Measurements from ENCODE around the gene ENC1. TPM values are rescaled to one million over a fixed set of nuclear protein-coding genes. Genes with fewer than 3 reads are reported as not detected.

The ENC1 gene
- total and polyA plus RNA-seq, 2 experiments from 2014 or later = 58.8 to 151 TPM

DNA sequence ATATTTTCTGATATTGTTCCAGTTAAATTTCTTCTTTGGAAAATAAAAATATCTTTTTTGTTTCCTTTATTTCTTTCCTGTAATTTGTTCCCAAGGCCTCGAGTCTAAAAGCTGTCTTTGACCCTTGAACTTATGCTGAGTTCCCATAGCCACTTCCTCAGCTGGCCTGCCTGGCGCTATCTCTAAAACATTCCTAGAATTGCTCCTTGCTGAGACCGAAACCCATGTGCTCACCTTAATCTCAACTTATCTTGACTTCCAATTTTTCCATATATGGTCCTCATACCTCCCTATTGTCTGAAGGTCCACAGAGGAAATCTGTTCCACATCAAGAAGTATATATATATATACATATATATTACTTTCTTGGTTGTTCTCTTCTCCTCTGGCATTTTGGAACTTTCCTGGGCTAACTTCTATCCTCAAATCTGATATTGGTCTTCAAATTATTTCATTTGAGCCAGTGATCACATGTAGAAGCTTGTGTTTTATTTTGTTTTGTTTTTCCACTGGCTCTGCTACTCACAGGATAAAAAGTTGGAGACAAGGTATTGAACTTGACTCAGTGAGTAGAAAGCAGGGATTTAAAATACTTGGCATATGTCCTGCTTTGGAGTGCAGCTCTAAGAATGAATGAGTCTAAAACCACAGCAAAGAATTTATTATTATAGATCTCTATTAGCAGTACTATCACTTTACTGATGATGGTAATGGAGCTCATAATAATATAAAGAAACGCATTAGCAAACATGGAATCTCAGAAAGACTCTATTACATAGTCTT, 45.2 kb downstream of the ENC1 start:
- TF ChIP-seq EZH2 (IDR thresholded peaks at IDR 0.05; ENCODE audit: borderline replicate concordance) = no peak
- TF ChIP-seq EZH2phosphoT487 (IDR thresholded peaks at IDR 0.05; ENCODE audit: low read depth, severe bottlenecking, unreplicated experiment) = no peak
- TF ChIP-seq, protein P1, sequence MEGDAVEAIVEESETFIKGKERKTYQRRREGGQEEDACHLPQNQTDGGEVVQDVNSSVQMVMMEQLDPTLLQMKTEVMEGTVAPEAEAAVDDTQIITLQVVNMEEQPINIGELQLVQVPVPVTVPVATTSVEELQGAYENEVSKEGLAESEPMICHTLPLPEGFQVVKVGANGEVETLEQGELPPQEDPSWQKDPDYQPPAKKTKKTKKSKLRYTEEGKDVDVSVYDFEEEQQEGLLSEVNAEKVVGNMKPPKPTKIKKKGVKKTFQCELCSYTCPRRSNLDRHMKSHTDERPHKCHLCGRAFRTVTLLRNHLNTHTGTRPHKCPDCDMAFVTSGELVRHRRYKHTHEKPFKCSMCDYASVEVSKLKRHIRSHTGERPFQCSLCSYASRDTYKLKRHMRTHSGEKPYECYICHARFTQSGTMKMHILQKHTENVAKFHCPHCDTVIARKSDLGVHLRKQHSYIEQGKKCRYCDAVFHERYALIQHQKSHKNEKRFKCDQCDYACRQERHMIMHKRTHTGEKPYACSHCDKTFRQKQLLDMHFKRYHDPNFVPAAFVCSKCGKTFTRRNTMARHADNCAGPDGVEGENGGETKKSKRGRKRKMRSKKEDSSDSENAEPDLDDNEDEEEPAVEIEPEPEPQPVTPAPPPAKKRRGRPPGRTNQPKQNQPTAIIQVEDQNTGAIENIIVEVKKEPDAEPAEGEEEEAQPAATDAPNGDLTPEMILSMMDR (IDR thresholded peaks at IDR 0.05; ENCODE audit: poor library complexity) = no peak
- Histone ChIP-seq H3K79me2 (no peaks in the 10 kb centered on the region), H3K4me1 (ENCODE audit: insufficient read depth) (peaks cover 23% of the 10 kb centered on the region), H3K4me3 (no peak overlapping the region), H2AFZ (no peak overlapping the region), H3K27me3 (no peaks in the 10 kb centered on the region), H3K27ac (peak overlapping the region; percentile 82), H3K9me2 (replicated peaks; ENCODE audit: insufficient read depth) (no peaks in the 10 kb centered on the region), H3K36me3 (replicated peaks; ENCODE audit: insufficient read depth, low read depth) (no peaks in the 10 kb centered on the region), H3K4me2 (no peak overlapping the region), H3K9me3 (ENCODE audit: low read depth) (no peaks in the 10 kb centered on the region), H4K20me1 (ENCODE audit: insufficient read depth, poor library complexity, severe bottlenecking) (no peaks in the 10 kb centered on the region)
- WGBS (ENCODE audit: low lambda C conversion rate, missing lambda C conversion rate) = 46% methylated on average over 4 of the region's 4 CpGs
- peak; percentile 59 for DNase-seq (ENCODE audit: low spot score)

DNA sequence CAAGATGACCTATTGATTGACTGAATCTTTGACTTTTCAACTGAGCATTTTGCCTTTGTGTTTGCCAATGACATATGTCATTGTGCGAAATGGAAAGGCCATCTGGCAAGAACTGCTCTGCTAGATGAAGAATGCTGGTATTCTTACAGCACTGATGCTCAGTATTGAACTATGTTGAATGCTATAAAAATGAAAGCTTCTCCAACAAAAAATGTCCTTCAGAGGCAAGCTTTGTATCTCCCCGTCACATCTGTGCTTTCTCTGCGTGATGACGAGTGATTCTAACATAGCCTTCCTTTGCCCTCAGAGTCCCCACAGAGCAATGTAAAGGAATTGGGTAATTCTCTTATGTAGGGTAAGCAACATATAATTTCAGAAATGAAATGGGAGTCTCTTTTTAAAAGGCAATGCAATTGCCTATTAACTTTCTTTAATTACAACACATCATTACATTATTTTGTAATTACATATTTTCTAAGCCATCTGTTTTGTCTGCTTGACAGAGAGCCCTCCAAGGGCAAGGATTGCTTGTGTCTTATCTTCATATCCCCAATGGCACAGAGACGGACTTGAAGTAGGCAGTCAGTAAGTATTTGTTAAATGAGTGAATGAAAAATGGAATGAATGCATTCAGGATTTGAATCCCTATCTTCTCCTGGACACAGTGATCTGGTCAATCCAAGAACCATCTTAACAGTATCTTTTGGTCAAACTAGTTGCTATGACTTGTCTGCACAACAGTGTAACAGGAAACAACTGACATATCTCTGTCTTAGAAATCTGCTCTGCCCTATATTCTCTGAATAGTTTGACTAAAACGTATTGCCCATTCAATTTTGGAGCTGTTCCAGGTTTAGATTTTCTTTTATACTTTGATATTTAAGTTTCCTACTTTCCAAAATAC, 46.1 kb downstream of the ENC1 start:
- no peaks in the 10 kb centered on the region for H4K20me1 ChIP-seq (ENCODE audit: insufficient read depth, poor library complexity, severe bottlenecking)
- WGBS (ENCODE audit: low lambda C conversion rate, missing lambda C conversion rate) = 85% methylated on average over 6 of the region's 6 CpGs
- H3K4me1 ChIP-seq (ENCODE audit: insufficient read depth) = peaks cover 27% of the 10 kb centered on the region
- no peak overlapping the region for H3K4me3 ChIP-seq
- no peak for DNase-seq (ENCODE audit: low spot score)
- H3K27me3 ChIP-seq = no peaks in the 10 kb centered on the region
- no peak overlapping the region for H3K4me2 ChIP-seq
- H3K79me2 ChIP-seq = no peaks in the 10 kb centered on the region
- H3K9me2 ChIP-seq (replicated peaks; ENCODE audit: insufficient read depth) = no peaks in the 10 kb centered on the region
- H2AFZ ChIP-seq = no peak overlapping the region
- H3K36me3 ChIP-seq (replicated peaks; ENCODE audit: insufficient read depth, low read depth) = no peaks in the 10 kb centered on the region
- no peaks in the 10 kb centered on the region for H3K9me3 ChIP-seq (ENCODE audit: low read depth)
- H3K27ac ChIP-seq = peak overlapping the region; percentile 59
- TF ChIP-seq EZH2 (IDR thresholded peaks at IDR 0.05; ENCODE audit: borderline replicate concordance) (no peak), EZH2phosphoT487 (IDR thresholded peaks at IDR 0.05; ENCODE audit: low read depth, severe bottlenecking, unreplicated experiment) (no peak)
- TF ChIP-seq, protein P1 (IDR thresholded peaks at IDR 0.05; ENCODE audit: poor library complexity) = no peak

DNA sequence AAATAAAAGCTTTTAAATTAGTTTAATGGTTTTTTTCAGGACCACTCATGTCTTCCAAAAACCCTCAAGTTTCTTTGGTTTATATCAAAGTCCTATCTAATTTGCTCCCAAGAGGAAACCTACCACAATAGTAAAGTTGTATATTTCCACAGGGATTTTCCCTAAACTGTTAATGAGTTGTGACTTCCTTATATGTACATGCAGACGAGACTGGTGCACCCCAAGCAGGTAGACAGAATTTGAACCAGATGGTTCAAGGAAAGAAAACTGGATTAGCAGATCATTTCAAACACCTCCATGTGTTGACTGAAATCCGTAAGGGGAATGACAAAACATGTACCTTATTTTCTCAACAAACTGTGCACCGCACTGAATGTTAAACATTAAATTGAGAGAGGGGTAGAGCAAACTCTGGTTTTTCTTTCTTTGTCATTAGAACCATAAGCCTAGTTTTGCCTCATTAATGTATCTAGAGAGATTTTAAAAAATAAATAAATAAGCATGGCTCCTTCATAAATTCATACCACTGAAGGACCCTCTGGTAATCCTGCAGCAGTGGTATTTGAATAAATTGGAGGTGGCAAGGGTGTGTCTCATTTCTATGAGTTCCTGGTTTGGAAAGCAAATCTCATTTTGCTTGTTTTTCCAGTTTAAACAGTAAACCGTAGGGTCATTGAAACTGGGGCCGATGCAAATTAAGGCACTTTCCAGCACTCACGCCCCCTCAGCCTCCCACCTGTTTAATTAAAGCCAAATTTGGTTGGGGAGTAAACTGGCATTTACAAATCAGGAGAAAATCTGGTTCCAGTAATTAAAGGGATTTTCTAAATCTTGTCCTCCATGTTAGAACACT, 51.1 kb downstream of the ENC1 start:
- peak overlapping the region; percentile 45 for H3K4me2 ChIP-seq
- no peaks in the 10 kb centered on the region for H4K20me1 ChIP-seq (ENCODE audit: insufficient read depth, poor library complexity, severe bottlenecking)
- H3K27me3 ChIP-seq = no peaks in the 10 kb centered on the region
- DNase-seq (ENCODE audit: low spot score) = no peak
- TF ChIP-seq EZH2 (IDR thresholded peaks at IDR 0.05; ENCODE audit: borderline replicate concordance) = no peak
- no peak for TF ChIP-seq EZH2phosphoT487 (IDR thresholded peaks at IDR 0.05; ENCODE audit: low read depth, severe bottlenecking, unreplicated experiment)
- TF ChIP-seq, protein P1 (IDR thresholded peaks at IDR 0.05; ENCODE audit: poor library complexity) = no peak
- no peaks in the 10 kb centered on the region for H3K9me2 ChIP-seq (replicated peaks; ENCODE audit: insufficient read depth)
- no peaks in the 10 kb centered on the region for H3K79me2 ChIP-seq
- no peaks in the 10 kb centered on the region for H3K9me3 ChIP-seq (ENCODE audit: low read depth)
- no peak overlapping the region for H3K4me3 ChIP-seq
- peaks cover 21% of the 10 kb centered on the region for H3K4me1 ChIP-seq (ENCODE audit: insufficient read depth)
- no peaks in the 10 kb centered on the region for H3K36me3 ChIP-seq (replicated peaks; ENCODE audit: insufficient read depth, low read depth)
- 44% methylated on average over 6 of the region's 6 CpGs for WGBS (ENCODE audit: low lambda C conversion rate, missing lambda C conversion rate)
- peak overlapping the region; percentile 61 for H3K27ac ChIP-seq
- H2AFZ ChIP-seq = peak overlapping the region; percentile 16

Data from hepatocyte (in vitro differentiated cells).